Stimulated activated CD8-positive, alpha-beta memory T cell treated with anti-CD3 and anti-CD28 coated beads, Interleukin-7, amount 100 ng/mL, for 48 hours (primary cell): ENCODE results near the gene TEX51.

Experiments used
- DNase-seq, 2 donors: peaks; one replicate each; pipeline ENCODE4 v3.0.0-alpha.2; 2020; ENCODE audit warnings: low read depth in 1 of 2; ENCODE audit errors: extremely low read depth in 1 of 2

The TEX51 gene

GRCh38 chr2:126946318-126947102 lies 47.8 kb downstream of the TEX51 start:
- no peak for DNase-seq

GRCh38 chr2:126947103-126947429 lies 48.4 kb downstream of the TEX51 start:
- no peak for DNase-seq

- DNase-seq = no peak
Observed at GRCh38 chr2:126949775-126950174, 51.1 kb downstream of the TEX51 start.

- no peak for DNase-seq
Observed at GRCh38 chr2:126950504-126950903, 51.8 kb downstream of the TEX51 start.
